GM18519 (cell line): Measurements from ENCODE around the gene DPP3.
"Not testable (repeated sequence)": the region's sequence is repeated elsewhere in the genome, so short reads cannot be mapped to it uniquely, and the experiment has no call there.

Experiments used
- ATAC-seq: cut with Tn5 transposase; IDR thresholded peaks from one replicate; pipeline ENCODE4 v1.9.1; 2021; ENCODE audit warnings: mild to moderate bottlenecking, moderate library complexity; ENCODE audit not compliant: unreplicated experiment, low FRiP score

Gene DPP3

GRCh38 chr11:66480117-66480938 is at the start of gene DPP3:
TSS of gene DPP3 (plus strand) at chr11:66480434. CDS start at chr11:66482201, 1,767 bp downstream.
- ATAC-seq, result peak; percentile 79

- ATAC-seq, result not testable (repeated sequence)
Measured at GRCh38 chr11:66431287-66431686, 48.9 kb upstream of the DPP3 start.

- ATAC-seq, result not testable (repeated sequence)
Measured at GRCh38 chr11:66431871-66432329, 48.3 kb upstream of the DPP3 start.

- ATAC-seq, result no peak
Measured at GRCh38 chr11:66432597-66432996, 47.6 kb upstream of the DPP3 start.

GRCh38 chr11:66437979-66438503 is 42.2 kb upstream of the DPP3 start:
- no peak for ATAC-seq

GRCh38 chr11:66438504-66439466 is 41.4 kb upstream of the DPP3 start, which contains the start of gene MRPL11:
TSS of gene MRPL11 (minus strand) at chr11:66438848. CDS start at chr11:66438754, 94 bp downstream.
- peak; percentile 78 for ATAC-seq

GRCh38 chr11:66440101-66440939 is 39.9 kb upstream of the DPP3 start:
- ATAC-seq, result not testable (repeated sequence)

GRCh38 chr11:66440940-66441282 is 39.3 kb upstream of the DPP3 start:
- not testable (repeated sequence) for ATAC-seq

GRCh38 chr11:66443602-66444001 is 36.6 kb upstream of the DPP3 start:
- no peak for ATAC-seq

- no peak for ATAC-seq
Measured at GRCh38 chr11:66447012-66447411, 33.2 kb upstream of the DPP3 start.

- ATAC-seq, result no peak
Measured at GRCh38 chr11:66448523-66448922, 31.7 kb upstream of the DPP3 start.

GRCh38 chr11:66450560-66450959 is 29.7 kb upstream of the DPP3 start:
- ATAC-seq, result no peak

GRCh38 chr11:66451663-66452062 is 28.6 kb upstream of the DPP3 start:
- no peak for ATAC-seq

GRCh38 chr11:66454247-66454646 is 26.0 kb upstream of the DPP3 start:
- no peak for ATAC-seq

- no peak for ATAC-seq
Measured at GRCh38 chr11:66454828-66455227, 25.4 kb upstream of the DPP3 start.

GRCh38 chr11:66457826-66458225 is 22.4 kb upstream of the DPP3 start:
- ATAC-seq, result no peak

- no peak for ATAC-seq
Measured at GRCh38 chr11:66459138-66459778, 21.0 kb upstream of the DPP3 start.

- no peak for ATAC-seq
Measured at GRCh38 chr11:66462010-66462409, 18.2 kb upstream of the DPP3 start.

GRCh38 chr11:66462911-66463310 is 17.3 kb upstream of the DPP3 start:
- ATAC-seq, result no peak
